NCI-H1105 treated with DMSO at 0.1 percent for 48 hours (cell line): Measurements from ENCODE around the gene MAN2B2.
"Not testable (repeated sequence)": the region's sequence is repeated elsewhere in the genome, so short reads cannot be mapped to it uniquely, and the experiment has no call there.

Source experiments
- DNase-seq: peaks from one replicate; lab custom pipeline; 2025; lab: John Stamatoyannopoulos, UW

MAN2B2 gene

GRCh38 chr4:6643141-6643847 is 68.3 kb downstream of the MAN2B2 start:
- no peak for DNase-seq

- no peak for DNase-seq
Observed at GRCh38 chr4:6644792-6645530, 70.0 kb downstream of the MAN2B2 start.

GRCh38 chr4:6647169-6647568 is 72.2 kb downstream of the MAN2B2 start:
- DNase-seq = no peak

GRCh38 chr4:6647582-6648230 is 72.7 kb downstream of the MAN2B2 start:
- no peak for DNase-seq

GRCh38 chr4:6649216-6649615 is 74.2 kb downstream of the MAN2B2 start:
- no peak for DNase-seq

- not testable (repeated sequence) for DNase-seq
Observed at GRCh38 chr4:6654211-6654610, 79.2 kb downstream of the MAN2B2 start.

- DNase-seq = not testable (repeated sequence)
Observed at GRCh38 chr4:6655291-6655690, 80.3 kb downstream of the MAN2B2 start.

- no peak for DNase-seq
Observed at GRCh38 chr4:6655924-6656323, 80.9 kb downstream of the MAN2B2 start.

- no peak for DNase-seq
Observed at GRCh38 chr4:6657242-6658208, 82.5 kb downstream of the MAN2B2 start.

- no peak for DNase-seq
Observed at GRCh38 chr4:6658209-6658595, 83.2 kb downstream of the MAN2B2 start.

- no peak for DNase-seq
Observed at GRCh38 chr4:6658597-6659075, 83.6 kb downstream of the MAN2B2 start.

- DNase-seq = no peak
Observed at GRCh38 chr4:6659897-6660296, 84.9 kb downstream of the MAN2B2 start.

GRCh38 chr4:6660430-6660829 is 85.4 kb downstream of the MAN2B2 start:
- no peak for DNase-seq

- no peak for DNase-seq
Observed at GRCh38 chr4:6662591-6662990, 87.6 kb downstream of the MAN2B2 start.

GRCh38 chr4:6663596-6664393 is 88.8 kb downstream of the MAN2B2 start:
- no peak for DNase-seq

GRCh38 chr4:6665320-6665654 is 90.3 kb downstream of the MAN2B2 start:
- DNase-seq = no peak

- DNase-seq = no peak
Observed at GRCh38 chr4:6668391-6668790, 93.4 kb downstream of the MAN2B2 start.

- no peak for DNase-seq
Observed at GRCh38 chr4:6671648-6672047, 96.7 kb downstream of the MAN2B2 start.

- DNase-seq = no peak
Observed at GRCh38 chr4:6672131-6672530, 97.1 kb downstream of the MAN2B2 start.

- not testable (repeated sequence) for DNase-seq
Observed at GRCh38 chr4:6672541-6673190, 97.7 kb downstream of the MAN2B2 start.
